HEK293 (cell line): ENCODE measurements around the gene ZDHHC3.
A peak's percentile ranks its signal among the peaks of the same experiment; 100 is the strongest.

ENCODE experiments used
- CTCF ChIA-PET: fragments of 350-600 bp; formaldehyde crosslinking; extraction: SDS; loops from one replicate; lab custom pipeline; 2021; ENCODE audit warnings: antibody characterized with exemption; lab: Yijun Ruan, JAX
- POLR2A ChIA-PET: fragments of 300-600 bp; formaldehyde crosslinking; extraction: SDS; loops from one replicate; lab custom pipeline; 2020; ENCODE audit warnings: antibody characterized with exemption, inconsistent platforms; lab: Yijun Ruan, JAX
- H3K27ac ChIP-seq: fragments of 200-500 bp; sonication (Bioruptor generic); 2 replicates; pipeline ENCODE4 v1.5.1; 2014; ENCODE audit warnings: low read depth, low read length, control low read depth, inconsistent platforms; ENCODE audit errors: extremely low read depth
- H3K36me3 ChIP-seq, 2 experiments: fragments of 200-500 bp in 1 of 2; sonication (Bioruptor generic) in 1 of 2; 1 replicate in 1 of 2; 2 replicates in 1 of 2; pipeline ENCODE4 v1.5.1; 2014 to 2017; ENCODE audit warnings: inconsistent platforms in 2 of 2, low read length in 2 of 2; ENCODE audit not compliant: control insufficient read depth in 2 of 2, insufficient read depth in 1 of 2
- H3K4me1 ChIP-seq: fragments of 200-500 bp; sonication (Bioruptor generic); 2 replicates; pipeline ENCODE4 v1.5.1; 2014; ENCODE audit warnings: mild to moderate bottlenecking, low read length, inconsistent platforms; ENCODE audit not compliant: control insufficient read depth, insufficient read depth
- H3K4me3 ChIP-seq: 2 replicates; pipeline ENCODE4 v1.5.1; 2011; ENCODE audit warnings: low read depth, mild to moderate bottlenecking, control low read depth, low read length, moderate library complexity
- H3K9me3 ChIP-seq: fragments of 200-500 bp; sonication (Bioruptor generic); 2 replicates; pipeline ENCODE4 v1.5.1; 2014; ENCODE audit warnings: low read depth, low read length, inconsistent platforms; ENCODE audit not compliant: control insufficient read depth, insufficient read depth
- GLIS1 ChIP-seq: fragments of 450-650 bp; formaldehyde crosslinking; IDR thresholded peaks from 2 replicates; pipeline ENCODE4 v1.5.1; 2016; ENCODE audit warnings: missing biosample characterization, missing genetic modification characterization
- MEIS1 ChIP-seq: sonication (generic); formaldehyde crosslinking; IDR thresholded peaks from 2 replicates; pipeline ENCODE4 v1.8.1; 2022; ENCODE audit warnings: missing genetic modification reagents, mild to moderate bottlenecking, borderline replicate concordance
- MYNN ChIP-seq: fragments of 450-650 bp; formaldehyde crosslinking; IDR thresholded peaks from 2 replicates; pipeline ENCODE4 v1.5.1; 2016; ENCODE audit warnings: missing biosample characterization, missing genetic modification characterization, borderline replicate concordance
- MZF1 ChIP-seq: fragments of 450-650 bp; formaldehyde crosslinking; IDR thresholded peaks from 2 replicates; pipeline ENCODE4 v1.5.1; 2017; ENCODE audit warnings: missing biosample characterization, missing genetic modification characterization, borderline replicate concordance
- OVOL3 ChIP-seq: fragments of 450-650 bp; formaldehyde crosslinking; IDR thresholded peaks from 2 replicates; pipeline ENCODE4 v1.5.1; 2016; ENCODE audit warnings: missing biosample characterization, missing genetic modification characterization
- SP2 ChIP-seq: fragments of 450-650 bp; formaldehyde crosslinking; IDR thresholded peaks from 2 replicates; pipeline ENCODE4 v1.5.1; 2016; ENCODE audit warnings: missing biosample characterization, missing genetic modification characterization
- ZBTB6 ChIP-seq: fragments of 450-650 bp; formaldehyde crosslinking; IDR thresholded peaks from 2 replicates; pipeline ENCODE4 v1.5.1; 2017; ENCODE audit warnings: missing biosample characterization, missing genetic modification characterization
- ZIC2 ChIP-seq: fragments of 450-650 bp; formaldehyde crosslinking; IDR thresholded peaks from 2 replicates; pipeline ENCODE4 v1.5.1; 2016; ENCODE audit warnings: missing biosample characterization, missing genetic modification characterization
- ZNF132 ChIP-seq: fragments of 450-650 bp; formaldehyde crosslinking; IDR thresholded peaks from 2 replicates; pipeline ENCODE4 v1.5.1; 2017; ENCODE audit warnings: missing biosample characterization, missing genetic modification characterization, borderline replicate concordance
- ZNF133 ChIP-seq: fragments of 450-650 bp; formaldehyde crosslinking; IDR thresholded peaks from 2 replicates; pipeline ENCODE4 v1.5.1; 2016; ENCODE audit warnings: missing biosample characterization, missing genetic modification characterization
- ZNF148 ChIP-seq: fragments of 450-650 bp; formaldehyde crosslinking; IDR thresholded peaks from 2 replicates; pipeline ENCODE4 v1.5.0; 2017; ENCODE audit warnings: missing biosample characterization, missing genetic modification characterization, borderline replicate concordance
- ZNF341 ChIP-seq: fragments of 450-650 bp; formaldehyde crosslinking; IDR thresholded peaks from 2 replicates; pipeline ENCODE4; 2016; ENCODE audit warnings: low read depth, missing biosample characterization, missing genetic modification characterization
- ZNF354C ChIP-seq: fragments of 450-650 bp; formaldehyde crosslinking; IDR thresholded peaks from 2 replicates; pipeline ENCODE4 v1.5.1; 2016; ENCODE audit warnings: missing biosample characterization, missing genetic modification characterization, low read depth, borderline replicate concordance
- ZNF366 ChIP-seq: fragments of 450-650 bp; formaldehyde crosslinking; conservative IDR thresholded peaks from 2 replicates; pipeline ENCODE4 v1.5.1; 2016; ENCODE audit warnings: missing biosample characterization, missing genetic modification characterization
- ZNF398 ChIP-seq: fragments of 450-650 bp; formaldehyde crosslinking; IDR thresholded peaks from 2 replicates; pipeline ENCODE4 v1.5.1; 2017; ENCODE audit warnings: missing biosample characterization, missing genetic modification characterization
- ZNF449 ChIP-seq: fragments of 450-650 bp; formaldehyde crosslinking; IDR thresholded peaks from 2 replicates; pipeline ENCODE4 v1.5.1; 2017; ENCODE audit warnings: missing biosample characterization, mild to moderate bottlenecking, missing genetic modification characterization, moderate library complexity
- ZNF510 ChIP-seq: fragments of 450-650 bp; formaldehyde crosslinking; IDR thresholded peaks from 2 replicates; pipeline ENCODE4 v1.5.1; 2018; ENCODE audit warnings: mild to moderate bottlenecking, missing genetic modification characterization, missing biosample characterization; ENCODE audit not compliant: insufficient replicate concordance
- ZNF518A ChIP-seq: fragments of 450-650 bp; formaldehyde crosslinking; conservative IDR thresholded peaks from 2 replicates; pipeline ENCODE4 v1.5.1; 2016; ENCODE audit warnings: low read depth, missing biosample characterization, missing genetic modification characterization
- ZNF561 ChIP-seq: fragments of 450-650 bp; IDR thresholded peaks from 2 replicates; pipeline ENCODE4 v1.5.1; 2018; ENCODE audit warnings: missing biosample characterization, missing genetic modification characterization, borderline replicate concordance
- ZNF585B ChIP-seq: fragments of 450-650 bp; formaldehyde crosslinking; IDR thresholded peaks from 2 replicates; pipeline ENCODE4 v1.5.1; 2016; ENCODE audit warnings: missing biosample characterization, missing genetic modification characterization
- ZNF660 ChIP-seq: fragments of 450-650 bp; IDR thresholded peaks from 2 replicates; pipeline ENCODE4 v1.5.1; 2018; ENCODE audit warnings: missing biosample characterization, mild to moderate bottlenecking, missing genetic modification characterization
- ZNF707 ChIP-seq: fragments of 450-650 bp; formaldehyde crosslinking; IDR thresholded peaks from 2 replicates; pipeline ENCODE4 v1.5.1; 2016; ENCODE audit warnings: missing biosample characterization, missing genetic modification characterization

ZDHHC3 gene

GRCh38 chr3:44984335-44984734 lies 8.4 kb upstream of the ZDHHC3 start (continued):
- no peak for TF ChIP-seq MEIS1 (CRISPR knock-in tag)
- no peak for TF ChIP-seq ZNF133 (tag by site-specific recombination)
- TF ChIP-seq ZNF148 (tag by site-specific recombination) = no peak
- no peak for TF ChIP-seq MZF1
- no peak for TF ChIP-seq ZNF366 (tag by site-specific recombination)
- no peak for TF ChIP-seq ZBTB6 (tag by site-specific recombination)
- no peak for TF ChIP-seq ZNF585B (tag by site-specific recombination)
- no peak for TF ChIP-seq ZNF132

GRCh38 chr3:44983484-44983941 lies 7.5 kb upstream of the ZDHHC3 start:
- ChIA-PET POLR2A (no interaction called here), CTCF (no interaction called here)
- H3K4me1 ChIP-seq = no peaks in the 10 kb centered on the region
- no peak overlapping the region for H3K27ac ChIP-seq
- no peak overlapping the region for H3K4me3 ChIP-seq
- TF ChIP-seq ZNF341 (tag by site-specific recombination) (0 out of 2 replicates have a peak, but pooled peaks have one; percentile 14), ZNF707 (no peak), ZIC2 (tag by site-specific recombination) (0 out of 2 replicates have a peak, but pooled peaks have one; percentile 13)
- peaks cover 0 to 11% of the 10 kb centered on the region in 2 experiments; a peak in 1 of 3 replicates for H3K36me3 ChIP-seq
- H3K9me3 ChIP-seq = no peaks in the 10 kb centered on the region

- TF ChIP-seq ZNF660 = no peak
- no peak for TF ChIP-seq ZNF561 (tag by site-specific recombination)
- TF ChIP-seq ZNF398 (tag by site-specific recombination) = no peak
- TF ChIP-seq ZNF449 (tag by site-specific recombination) = no peak
- no peak for TF ChIP-seq ZNF518A
- no peak for TF ChIP-seq OVOL3 (tag by site-specific recombination)
- TF ChIP-seq ZNF510 (tag by site-specific recombination) = no peak
- TF ChIP-seq GLIS1 (tag by site-specific recombination) = no peak
- no peak for TF ChIP-seq SP2
- no peak for TF ChIP-seq ZNF354C
- TF ChIP-seq MYNN (tag by site-specific recombination) = no peak
- Histone ChIP-seq H3K9me3 (no peaks in the 10 kb centered on the region), H3K36me3 (peaks cover 0 to 11% of the 10 kb centered on the region in 2 experiments; a peak in 1 of 3 replicates), H3K4me3 (no peak overlapping the region), H3K4me1 (no peaks in the 10 kb centered on the region), H3K27ac (no peak overlapping the region)
- ChIA-PET CTCF (interaction anchor here (1.3 kb wide), 1 partner anchor 15 kb away, joined by 3 read pairs; no protein-coding TSS in a partner anchor), POLR2A (no interaction called here)
These were observed 6.8 kb upstream of the ZDHHC3 start for GRCh38 chr3:44982817-44983216.
